HG02642 (cell line): ENCODE measurements around the gene POP4.
"Not testable (repeated sequence)": the region's sequence is repeated elsewhere in the genome, so short reads cannot be mapped to it uniquely, and the experiment has no call there.

ENCODE experiments used
- ATAC-seq: cut with Tn5 transposase; IDR thresholded peaks from one replicate; pipeline ENCODE4 v1.9.1; 2021; ENCODE audit warnings: mild to moderate bottlenecking; ENCODE audit not compliant: unreplicated experiment, poor library complexity

Gene POP4

DNA sequence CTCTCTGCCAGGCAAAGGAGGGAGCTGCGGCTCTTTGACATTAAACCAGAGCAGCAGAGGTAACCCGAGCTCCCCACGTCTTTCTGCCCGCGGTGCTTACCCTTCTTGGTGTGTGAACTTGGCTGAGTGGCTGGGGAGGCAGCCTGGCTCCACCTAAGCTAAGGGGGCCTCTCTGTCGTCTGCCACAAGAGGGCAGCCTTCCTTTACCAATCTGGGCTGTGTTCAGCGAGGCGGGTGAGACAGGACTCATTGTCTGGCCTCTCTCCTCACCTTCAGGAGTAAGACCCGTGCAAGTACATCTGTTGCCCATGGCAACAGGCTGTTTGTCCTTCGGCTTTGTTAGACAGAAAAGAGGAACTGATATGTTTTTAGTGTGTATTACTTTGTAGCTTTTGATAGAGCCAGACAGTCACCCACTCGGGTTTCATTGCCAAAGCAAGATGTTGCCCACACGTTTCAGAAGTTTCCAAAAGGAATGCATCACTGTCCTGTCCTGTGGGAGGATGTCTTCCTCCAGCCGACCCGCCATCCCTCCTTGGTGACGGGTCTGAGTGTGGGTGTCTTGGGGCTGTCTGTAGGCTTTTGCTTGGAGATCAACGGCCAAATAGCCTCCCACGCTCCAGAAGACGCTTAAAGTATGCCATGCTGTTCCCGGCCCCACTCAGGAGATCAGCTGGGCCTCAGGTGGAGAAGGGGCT lies 4.6 kb downstream of the POP4 start:
- ATAC-seq = peak; percentile 72

DNA sequence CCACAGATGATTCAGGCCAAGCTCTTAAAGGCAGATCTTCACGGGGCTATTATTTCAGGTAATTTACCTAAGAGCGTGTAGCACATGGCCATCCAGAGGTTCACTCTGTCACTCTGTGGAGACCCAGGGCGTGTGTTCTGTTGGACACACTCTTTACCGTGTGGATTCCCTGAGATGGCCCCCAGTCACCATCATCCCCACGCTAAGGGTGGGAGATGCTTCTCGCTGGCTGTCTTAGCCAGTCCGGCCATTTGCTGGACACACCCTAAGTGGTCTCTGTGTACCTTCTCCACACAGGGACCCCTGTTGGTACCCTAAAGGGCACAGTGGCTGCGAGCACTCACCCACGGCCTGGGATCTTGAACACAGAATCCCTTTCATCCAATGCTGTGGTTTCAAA lies 6.0 kb downstream of the POP4 start:
- no peak for ATAC-seq

GRCh38 chr19:29612801-29613595 lies 6.9 kb downstream of the POP4 start:
- no peak for ATAC-seq

- ATAC-seq = no peak
Measured at GRCh38 chr19:29614046-29614445, 8.0 kb downstream of the POP4 start.

DNA sequence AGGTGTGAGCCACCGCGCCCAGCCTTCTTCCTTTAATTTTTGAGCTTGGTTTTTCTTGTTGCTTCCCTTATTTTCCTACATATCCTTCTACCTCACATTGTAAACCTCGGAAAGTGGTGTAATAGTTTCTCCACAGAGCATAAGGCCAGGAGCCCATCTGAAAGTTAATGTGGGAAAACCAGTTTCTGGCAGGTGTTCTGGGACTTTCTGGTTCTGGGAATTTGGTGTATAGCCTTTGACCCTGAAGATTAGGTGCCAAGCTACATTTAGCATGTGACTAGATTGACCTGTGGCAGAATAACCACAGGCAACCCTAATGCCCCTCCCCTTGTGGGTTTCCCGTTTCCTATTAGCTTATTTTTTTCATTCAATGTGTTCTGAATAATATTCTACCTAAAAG lies 8.7 kb downstream of the POP4 start:
- ATAC-seq = no peak

DNA sequence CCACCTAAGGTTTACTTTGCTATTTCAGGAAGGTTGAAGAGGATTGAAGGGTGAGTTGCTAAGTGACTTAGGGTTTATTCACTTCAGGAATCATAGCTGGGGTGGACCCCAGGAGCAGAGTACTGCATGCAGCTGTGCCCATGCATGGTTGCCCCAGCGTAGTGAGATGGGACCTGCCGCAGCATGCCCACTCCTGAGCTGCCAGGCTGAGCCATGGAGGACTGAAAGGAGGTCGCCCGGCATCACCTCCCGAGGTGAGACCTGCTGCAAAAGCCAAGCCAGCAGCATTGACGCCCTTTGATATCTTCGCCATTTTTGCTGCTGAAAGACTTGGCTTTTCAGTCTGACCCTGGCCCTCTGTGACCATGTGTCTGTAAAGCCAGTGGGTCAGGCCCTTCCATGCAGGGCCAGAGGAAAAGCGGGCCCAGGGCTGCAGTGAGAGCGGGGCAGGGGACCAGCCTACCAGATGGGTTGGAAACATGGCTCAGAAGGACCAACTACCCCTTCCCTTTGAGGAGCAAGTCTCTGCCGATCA lies 9.9 kb downstream of the POP4 start:
- ATAC-seq = no peak

- no peak for ATAC-seq
Measured at GRCh38 chr19:29616541-29616940, 10.5 kb downstream of the POP4 start.

- ATAC-seq = no peak
Measured at GRCh38 chr19:29617366-29618266, 11.5 kb downstream of the POP4 start.

GRCh38 chr19:29618434-29618833 lies 12.4 kb downstream of the POP4 start:
- ATAC-seq = no peak

DNA sequence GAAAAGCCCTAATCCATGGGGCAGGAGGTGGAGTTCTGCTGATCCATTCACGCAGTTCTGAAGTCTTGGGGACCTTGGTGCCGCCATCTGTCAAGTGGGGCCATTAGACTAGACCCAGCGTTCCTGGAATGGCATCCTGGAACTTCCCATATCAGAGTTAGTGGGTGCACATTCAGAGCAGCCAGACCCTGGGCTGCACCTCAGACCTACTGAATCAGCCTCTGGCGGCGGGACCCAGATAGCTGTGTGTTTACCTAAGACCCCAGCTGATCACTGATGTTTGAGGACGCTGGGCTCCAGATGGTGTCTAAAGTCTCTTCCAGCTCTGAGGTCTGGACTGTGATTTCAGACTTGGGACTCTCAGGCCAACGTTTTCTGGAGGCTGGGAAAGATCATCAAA lies 12.8 kb downstream of the POP4 start:
- no peak for ATAC-seq

GRCh38 chr19:29620931-29621351 lies 14.9 kb downstream of the POP4 start:
- no peak for ATAC-seq

- ATAC-seq = no peak
Measured at GRCh38 chr19:29622166-29623070, 16.3 kb downstream of the POP4 start.

GRCh38 chr19:29623726-29624488 lies 17.8 kb downstream of the POP4 start:
- ATAC-seq = no peak

- no peak for ATAC-seq
Measured at GRCh38 chr19:29624489-29625185, 18.6 kb downstream of the POP4 start.

DNA sequence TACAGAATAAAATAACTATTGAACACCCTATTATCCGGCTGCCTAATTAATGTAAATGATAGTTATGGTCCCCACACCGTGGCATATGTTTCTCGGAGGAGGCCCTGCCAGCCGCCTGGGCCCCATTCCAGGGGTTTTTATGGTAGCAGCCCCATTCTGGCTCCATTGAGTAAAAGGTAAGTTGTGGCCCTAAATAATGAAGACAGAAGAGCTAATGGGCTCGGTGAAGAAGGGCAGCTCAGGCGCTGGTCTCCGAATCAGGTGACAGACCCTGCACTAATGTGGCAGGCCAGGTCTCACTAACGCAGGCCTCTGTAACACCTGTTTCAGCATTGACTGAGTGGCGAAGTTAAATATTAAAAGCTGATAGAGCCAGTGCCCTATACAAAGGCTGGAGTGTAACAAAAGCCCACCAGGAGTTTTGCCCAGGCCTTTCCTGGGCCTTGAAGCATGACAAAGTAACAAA lies 19.1 kb downstream of the POP4 start:
- ATAC-seq = no peak

DNA sequence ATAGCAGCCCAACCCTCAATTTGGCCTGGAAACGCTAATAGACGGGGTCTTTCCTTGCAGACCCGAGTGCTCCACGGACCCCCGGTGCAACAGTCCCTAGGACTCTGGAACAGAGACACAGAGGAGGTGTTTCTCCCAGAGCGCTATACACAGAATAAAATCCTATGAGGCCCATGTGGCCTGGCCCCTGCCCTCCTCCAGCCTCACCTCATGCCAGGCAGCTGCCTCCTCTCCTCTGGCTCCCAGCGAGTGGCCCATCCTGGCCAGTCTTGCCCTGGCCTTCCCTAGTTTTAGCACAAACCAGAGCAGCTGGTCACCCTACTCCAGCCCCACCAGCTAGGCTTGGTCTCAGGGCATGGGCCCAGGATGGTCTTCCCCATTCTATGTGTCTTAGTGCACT lies 20.3 kb downstream of the POP4 start:
- ATAC-seq = no peak

DNA sequence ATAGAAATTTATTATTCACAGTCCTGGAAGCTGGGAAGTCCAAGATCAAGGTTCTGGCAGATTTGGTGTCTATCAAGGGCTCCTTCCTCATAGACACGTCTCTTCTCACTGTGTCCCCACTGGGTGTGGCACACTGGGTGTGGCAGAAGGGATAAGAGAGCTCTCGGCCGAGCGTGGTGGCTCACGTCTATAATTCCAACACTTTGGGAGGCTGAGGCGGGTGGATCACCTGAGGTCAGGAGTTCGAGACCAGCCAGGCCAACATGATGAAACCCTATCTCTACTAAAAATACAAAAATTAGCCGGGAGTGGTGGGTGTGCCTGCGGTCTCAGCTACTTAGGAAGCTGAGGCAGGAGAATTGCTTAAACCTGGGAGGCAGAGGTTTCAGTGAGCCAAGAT lies 20.7 kb downstream of the POP4 start:
- ATAC-seq = not testable (repeated sequence)
